GM18526 (cell line): ENCODE measurements around the gene HNRNPR.
A peak's percentile ranks its signal among the peaks of the same experiment; 100 is the strongest.

ENCODE experiments used
- POLR2A ChIP-seq: IDR thresholded peaks from 3 replicates; pipeline ENCODE4 v1.6.1; 2011; ENCODE audit not compliant: insufficient read length; ENCODE audit errors: extremely low read depth

HNRNPR gene

GRCh38 chr1:23370709-23371584, 26.9 kb upstream of the HNRNPR start:
- TF ChIP-seq POLR2A, result no peak

- TF ChIP-seq POLR2A, result no peak
Measured at GRCh38 chr1:23370330-23370708, 26.2 kb upstream of the HNRNPR start.

- TF ChIP-seq POLR2A, result no peak
Measured at GRCh38 chr1:23369335-23370013, 25.4 kb upstream of the HNRNPR start, which contains the start of gene ZNF436. Gene ZNF436 (minus strand): TSS chr1:23369836. CDS start chr1:23368005, 1,831 bp downstream.

GRCh38 chr1:23368562-23369334, 24.7 kb upstream of the HNRNPR start:
- peak; percentile 80 for TF ChIP-seq POLR2A

GRCh38 chr1:23367791-23368561, 23.9 kb upstream of the HNRNPR start:
- TF ChIP-seq POLR2A, result peak; percentile 75

- TF ChIP-seq POLR2A, result no peak
Measured at GRCh38 chr1:23367451-23367790, 23.3 kb upstream of the HNRNPR start.

GRCh38 chr1:23366598-23366997, 22.5 kb upstream of the HNRNPR start:
- no peak for TF ChIP-seq POLR2A

- no peak for TF ChIP-seq POLR2A
Measured at GRCh38 chr1:23366146-23366545, 22.1 kb upstream of the HNRNPR start.

GRCh38 chr1:23362218-23362713, 18.2 kb upstream of the HNRNPR start:
- no peak for TF ChIP-seq POLR2A

GRCh38 chr1:23358310-23358875, 14.3 kb upstream of the HNRNPR start:
- TF ChIP-seq POLR2A, result no peak

GRCh38 chr1:23357138-23357908, 13.2 kb upstream of the HNRNPR start:
- TF ChIP-seq POLR2A, result no peak

GRCh38 chr1:23356471-23357137, 12.5 kb upstream of the HNRNPR start:
- no peak for TF ChIP-seq POLR2A

GRCh38 chr1:23354245-23354644, 10.2 kb upstream of the HNRNPR start:
- TF ChIP-seq POLR2A, result no peak

- no peak for TF ChIP-seq POLR2A
Measured at GRCh38 chr1:23352096-23352695, 8.1 kb upstream of the HNRNPR start.
